Ovary (tissue), 9 donors: ENCODE data around the gene RPLP2. TPM values are rescaled to one million over a fixed set of nuclear protein-coding genes. Genes with fewer than 3 reads are reported as not detected.
A peak's percentile ranks its signal among the peaks of the same experiment; 100 is the strongest.

Experiments
- DNase-seq, 5 donors: peaks; one replicate each; pipeline ENCODE4 v3.0.0-alpha.2; 2019 to 2020
- H3K27ac ChIP-seq, 2 donors: fragments of 200-600 bp; one replicate each; pipeline versions ENCODE4 v1.5.1 to v1.8.0; 2019 to 2022
- H3K27me3 ChIP-seq: fragments of 200-600 bp; one replicate; pipeline ENCODE4 v1.8.0; 2022
- H3K36me3 ChIP-seq: fragments of 200-600 bp; sonication (generic); one replicate; pipeline ENCODE4 v1.5.1; 2019
- H3K4me1 ChIP-seq: one replicate; pipeline ENCODE4 v1.8.1; 2013; ENCODE audit warnings: mild to moderate bottlenecking, moderate library complexity; ENCODE audit not compliant: insufficient read depth
- H3K4me3 ChIP-seq: fragments of 200-600 bp; sonication (generic); one replicate; pipeline ENCODE4 v1.5.1; 2017
- H3K9me3 ChIP-seq, 2 donors: fragments of 200-600 bp in 1 of 2; sonication (generic) in 1 of 2; one replicate each; pipeline versions ENCODE4 v1.5.1 to v1.8.1; 2013 to 2019; ENCODE audit warnings: mild to moderate bottlenecking in 1 of 2, moderate library complexity in 1 of 2
- CTCF ChIP-seq, 3 donors: fragments of 450-650 bp in 2 of 3; fragments of 200-600 bp in 1 of 3; IDR thresholded peaks; one replicate each; pipeline versions ENCODE4 v1.5.1 to v1.8.0; 2016 to 2022; ENCODE audit warnings: antibody characterized with exemption in 3 of 3, mild to moderate bottlenecking in 1 of 3
- EP300 ChIP-seq: sonication (generic); formaldehyde crosslinking; IDR thresholded peaks from one replicate; pipeline ENCODE4 v1.6.1; 2017; ENCODE audit warnings: antibody characterized with exemption
- POLR2A ChIP-seq: fragments of 450-650 bp; IDR thresholded peaks from one replicate; pipeline ENCODE4 v1.6.1; 2017; ENCODE audit warnings: antibody characterized with exemption, mild to moderate bottlenecking, moderate library complexity
- WGBS, 3 donors: extraction: QIAGEN DNeasy Blood & Tissue Kit in 1 of 3; methylation state at CpG; one replicate each; pipeline versions ENCODE4 v1.1.5 to v1.1.7; 2013 to 2017; 5-methylcytosine and 5-hydroxymethylcytosine counted together
- intact Hi-C, 4 donors: fragments of 100-400 bp; cut with DNase I; formaldehyde crosslinking; loops; one replicate each; pipeline versions ENCODE4 v1.11.0 to v1.15.1; 2022 to 2023
- polyA plus RNA-seq, 2 donors: library from polyadenylated mRNA; stranded (reverse); fragments of 200-250 nt in 1 of 2; fragments of 350-450 nt in 1 of 2; fragmentation: Illumina TruSeq in 1 of 2; extraction: RNeasy Lipid Tissue Mini Kit (QIAGEN cat#74804) in 1 of 2; gene quantifications; one replicate each; pipeline ENCODE4 v1.2.3, GENCODE V29; 2013 to 2014
- total RNA-seq, 7 donors: library from RNA; depleted of rRNA in 2 of 7; stranded (reverse); fragments of >200 nt in 2 of 7; fragmentation: NEBNext Ultra II Directional in 3 of 7; extraction: Animal tissue kit (Norgen Biotek cat#: 25700) in 3 of 7; gene quantifications; one replicate each; pipeline versions ENCODE4 v1.1.0 to v1.2.4, GENCODE V29; 2016 to 2023
- donor health status: DM: no; HTN: no; CAD: no; lungs with moderate emphysema.
- donor health status: DM: no; HTN: no; CAD: no.
- donor health status: Bipolar disorder and iron deficiency.
- donor health status: DM: yes; HTN: yes; CAD: no.
- donor health status: DM: no; HTN: no; CAD: no.
- donor health status: DM: yes; HTN: yes; CAD: no.

RPLP2 gene
- total and polyA plus RNA-seq, 9 donors, result 237 to 4,238 (median 2,804) TPM

GRCh38 chr11:762421-763072, 47.2 kb upstream of the RPLP2 start:
- no peaks in the 10 kb centered on the region for H3K4me1 ChIP-seq
- peak in 1 of 5 donors; percentile 26 for DNase-seq
- no peak for TF ChIP-seq POLR2A
- H3K27ac ChIP-seq, result no peak overlapping the region
- no peaks in the 10 kb centered on the region for H3K9me3 ChIP-seq
- no peaks in the 10 kb centered on the region for H3K36me3 ChIP-seq
- no peak overlapping the region for H3K4me3 ChIP-seq
- H3K27me3 ChIP-seq, result no peaks in the 10 kb centered on the region
- intact Hi-C loops, result no loop called here
- WGBS, 3 donors, result 60 to 65% (median 62%) methylated on average over 10 of the region's 10 CpGs

- no peak for TF ChIP-seq CTCF (IDR thresholded peaks at IDR 0.05)
- H3K36me3 ChIP-seq, result no peaks in the 10 kb centered on the region
- 58 to 60% (median 58%) methylated on average over 24 of the region's 24 CpGs for WGBS, 3 donors
- H3K9me3 ChIP-seq, result no peaks in the 10 kb centered on the region
- no peak for DNase-seq
- H3K27ac ChIP-seq, result no peak overlapping the region
- intact Hi-C loops, result no loop called here
- H3K4me1 ChIP-seq, result no peaks in the 10 kb centered on the region
- no peaks in the 10 kb centered on the region for H3K27me3 ChIP-seq
- no peak overlapping the region for H3K4me3 ChIP-seq
Observed at GRCh38 chr11:763073-763463, 46.7 kb upstream of the RPLP2 start.

- 85 to 90% (median 86%) methylated on average over 22 of the region's 22 CpGs for WGBS, 3 donors
- DNase-seq, result no peak
- H3K36me3 ChIP-seq, result no peaks in the 10 kb centered on the region
- no peaks in the 10 kb centered on the region for H3K9me3 ChIP-seq
- intact Hi-C loops, result no loop called here
- H3K4me1 ChIP-seq, result no peaks in the 10 kb centered on the region
- no peaks in the 10 kb centered on the region for H3K27me3 ChIP-seq
- H3K4me3 ChIP-seq, result no peak overlapping the region
- no peak for TF ChIP-seq POLR2A
- no peak for TF ChIP-seq EP300
- TF ChIP-seq CTCF (IDR thresholded peaks at IDR 0.05), result no peak
- no peak overlapping the region for H3K27ac ChIP-seq
Observed at GRCh38 chr11:763549-764321, 46.0 kb upstream of the RPLP2 start.

GRCh38 chr11:764322-765024, 45.3 kb upstream of the RPLP2 start:
- H3K4me3 ChIP-seq, result no peak overlapping the region
- no peaks in the 10 kb centered on the region for H3K4me1 ChIP-seq
- TF ChIP-seq POLR2A, result no peak
- no peak for TF ChIP-seq CTCF (IDR thresholded peaks at IDR 0.05)
- no peak for TF ChIP-seq EP300
- DNase-seq, result no peak
- no peaks in the 10 kb centered on the region for H3K9me3 ChIP-seq
- 71 to 78% (median 73%) methylated on average over 18 of the region's 18 CpGs for WGBS, 3 donors
- no peaks in the 10 kb centered on the region for H3K36me3 ChIP-seq
- no peaks in the 10 kb centered on the region for H3K27me3 ChIP-seq
- intact Hi-C loops, result no loop called here
- H3K27ac ChIP-seq, result no peak overlapping the region
